ENCODE results near the gene SCNN1B.
A peak's percentile ranks its signal among the peaks of the same experiment; 100 is the strongest.
"Not testable (repeated sequence)": the region's sequence is repeated elsewhere in the genome, so short reads cannot be mapped to it uniquely, and the experiment has no call there.

The SCNN1B gene

DNA sequence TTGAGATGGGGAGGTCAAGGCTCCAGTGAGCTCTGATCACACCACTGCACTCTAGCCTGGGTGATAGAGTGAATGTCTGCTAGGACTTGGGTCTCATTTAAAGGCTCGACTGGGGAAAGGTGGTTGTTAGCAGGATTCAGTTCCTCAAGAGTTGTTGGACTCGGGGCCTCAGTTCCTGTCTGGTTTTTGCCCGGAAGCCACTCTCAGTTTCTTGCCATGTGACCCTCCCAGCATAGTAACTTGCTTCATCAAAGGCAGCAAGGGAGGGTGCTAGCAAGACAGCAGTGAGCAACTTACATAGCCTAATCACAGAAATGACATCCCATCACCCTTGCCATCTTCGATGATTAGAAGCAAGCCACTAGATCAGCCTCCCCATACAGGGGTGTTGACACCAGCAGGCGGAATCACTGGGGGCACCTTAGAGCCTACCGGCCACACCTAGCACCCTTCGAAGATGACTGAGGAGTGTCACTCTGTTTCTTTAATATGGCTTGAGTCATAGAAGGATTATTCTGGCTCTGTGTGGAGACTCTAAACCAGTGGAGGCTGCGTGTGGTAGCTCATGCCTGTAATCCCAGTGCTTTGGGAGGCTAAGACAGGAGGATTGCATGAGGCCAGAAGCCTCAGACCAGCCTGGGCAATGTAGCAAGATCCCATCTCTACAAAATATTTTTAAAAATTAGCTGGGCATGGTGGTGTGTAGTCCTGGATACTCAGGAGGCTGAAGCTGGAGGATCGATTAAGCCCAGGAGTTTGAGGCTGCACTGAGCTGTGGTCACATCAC, 13.2 kb upstream of the SCNN1B start:
- no peak for DNase-seq

DNA sequence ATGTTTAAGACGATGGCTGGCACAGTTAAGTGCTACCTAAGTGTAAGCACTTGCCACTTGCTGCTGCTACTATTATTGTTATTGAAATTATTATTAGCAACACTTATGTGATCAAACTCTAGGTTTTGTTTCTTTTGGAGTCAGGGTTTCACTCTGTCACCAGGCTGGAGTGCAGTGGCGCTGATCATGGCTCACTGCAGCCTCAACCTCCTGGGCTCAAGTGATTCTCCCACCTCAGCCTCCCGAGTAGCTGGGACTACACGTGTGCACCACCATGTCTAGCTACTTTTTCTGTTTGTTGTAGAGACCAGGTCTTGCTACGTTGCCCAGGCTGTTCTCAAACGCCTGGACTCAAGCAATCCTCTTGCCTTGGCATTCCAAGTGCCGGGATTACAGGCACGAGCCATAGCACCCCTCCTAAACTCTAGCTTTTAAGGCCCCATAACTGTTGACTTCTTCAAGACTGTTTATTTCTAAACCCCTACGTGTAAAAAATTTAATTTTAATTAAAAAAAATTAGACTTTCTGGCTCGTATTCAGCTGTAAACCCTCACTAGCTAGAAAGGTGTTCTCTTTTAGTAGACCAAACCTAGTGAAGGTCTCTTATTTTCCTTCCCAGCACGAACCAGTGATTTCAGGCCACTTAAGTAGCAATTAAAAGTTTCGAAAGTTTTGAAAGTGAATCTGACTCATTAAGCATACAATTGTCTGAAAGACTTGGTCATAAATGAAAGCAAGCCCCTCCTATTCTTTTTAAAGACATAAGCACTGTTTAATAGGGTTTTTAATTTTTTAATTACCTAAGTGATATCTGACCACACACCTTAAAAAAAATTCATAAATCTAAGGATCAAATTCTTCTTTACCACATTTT, 11.7 kb upstream of the SCNN1B start:
- DNase-seq = no peak

DNA sequence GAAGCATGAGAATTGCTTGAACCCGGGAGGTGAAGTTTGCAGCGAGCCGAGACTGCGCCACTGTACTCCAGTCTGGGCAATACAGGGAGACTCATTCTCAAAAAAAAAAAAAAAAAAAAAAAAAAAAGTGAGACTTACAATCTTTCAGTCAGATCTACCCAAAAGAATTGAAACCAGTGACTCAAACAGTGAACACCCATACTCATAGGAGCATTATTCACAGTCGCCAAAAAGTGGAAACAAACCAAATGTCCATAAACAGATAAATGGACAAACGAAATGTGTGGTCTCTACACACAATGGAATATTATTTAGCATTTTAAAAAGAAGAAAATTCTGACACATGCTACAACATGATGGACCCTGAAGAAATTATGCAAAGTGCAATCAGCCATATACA, 9.1 kb upstream of the SCNN1B start:
- no peak for DNase-seq

DNA sequence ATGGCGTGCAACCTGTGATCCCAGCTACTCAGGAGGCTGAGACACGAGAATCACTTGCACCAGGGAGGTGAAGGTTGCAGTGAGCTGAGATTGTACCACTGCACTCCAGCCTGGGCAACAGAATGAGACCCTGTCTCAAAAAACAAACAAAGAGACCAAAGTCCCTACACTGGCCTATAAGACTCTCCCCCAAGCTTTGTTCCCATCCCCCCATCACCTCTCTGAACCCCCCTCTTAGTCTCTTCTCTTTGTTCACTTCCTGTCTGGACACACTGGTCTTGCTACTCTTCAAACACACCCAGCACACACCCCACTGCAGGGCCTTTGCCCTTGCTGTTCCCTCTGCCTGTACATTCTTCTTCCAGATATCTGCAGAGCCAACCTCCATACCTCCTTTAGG, 7.8 kb upstream of the SCNN1B start:
- no peak for DNase-seq

DNA sequence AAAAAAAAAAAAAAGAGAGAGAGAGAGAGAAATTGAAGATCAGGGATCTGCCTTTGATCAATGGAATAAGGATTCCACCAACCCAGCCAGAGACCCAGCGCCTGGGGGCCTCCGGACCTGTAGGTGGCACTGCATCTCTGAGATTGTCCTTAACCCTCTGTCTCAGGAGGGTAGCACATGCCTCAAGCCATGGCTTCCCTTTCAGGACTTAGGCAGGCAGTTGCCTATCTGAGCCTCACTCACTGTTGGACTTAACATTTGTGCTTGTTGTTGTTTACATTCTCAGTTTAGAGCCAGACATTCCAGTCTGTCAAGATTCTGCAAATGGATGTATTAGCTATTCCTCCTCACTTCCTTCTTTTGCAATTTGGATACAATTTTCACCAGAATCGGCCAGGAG, 5.1 kb upstream of the SCNN1B start:
- DNase-seq = no peak

DNA sequence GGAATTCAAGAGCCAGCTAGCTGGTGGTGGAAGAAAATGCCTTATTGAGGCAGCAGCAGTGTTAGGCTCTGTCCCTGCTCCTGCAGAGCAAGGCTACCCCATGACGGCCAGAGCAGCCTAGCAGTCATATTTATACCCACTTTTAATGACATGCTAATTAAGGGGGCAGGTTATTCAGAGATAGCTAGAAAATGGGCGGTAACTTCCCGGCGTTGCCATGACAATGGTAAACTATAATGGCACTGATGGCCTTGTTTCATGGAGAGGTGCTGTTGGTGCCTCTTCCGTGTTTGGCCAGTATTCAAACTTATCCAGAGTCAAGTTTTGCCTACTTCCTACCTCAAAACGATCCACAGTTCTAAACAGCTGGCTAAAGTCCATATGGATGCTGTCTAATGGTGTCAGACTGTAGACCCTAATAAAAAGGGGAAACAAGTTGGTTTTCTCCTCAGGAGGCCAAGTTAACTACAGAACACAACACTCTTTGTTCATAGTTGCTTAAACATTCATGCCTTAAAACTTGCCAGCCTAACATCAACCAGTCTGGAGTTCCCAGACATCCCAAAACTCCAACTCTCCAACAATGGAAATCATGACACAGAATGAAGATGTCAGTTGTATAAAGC, 3.7 kb upstream of the SCNN1B start:
- no peak for DNase-seq

DNA sequence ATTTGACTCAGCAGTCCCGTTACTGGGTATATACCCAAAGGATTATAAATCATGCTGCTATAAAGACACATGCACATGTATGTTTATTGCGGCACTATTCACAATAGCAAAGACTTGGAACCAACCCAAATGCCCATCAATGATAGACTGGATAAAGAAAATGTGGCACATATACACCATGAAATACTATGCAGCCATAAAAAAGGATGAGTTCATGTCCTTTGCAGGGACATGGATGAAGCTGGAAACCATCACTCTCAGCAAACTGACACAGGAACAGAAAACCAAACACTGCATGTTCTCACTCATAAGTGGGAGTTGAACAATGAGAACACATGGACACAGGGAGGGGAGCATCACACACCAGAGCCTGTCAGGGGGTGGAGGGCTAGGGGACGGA, 2.3 kb upstream of the SCNN1B start:
- DNase-seq = not testable (repeated sequence)

DNA sequence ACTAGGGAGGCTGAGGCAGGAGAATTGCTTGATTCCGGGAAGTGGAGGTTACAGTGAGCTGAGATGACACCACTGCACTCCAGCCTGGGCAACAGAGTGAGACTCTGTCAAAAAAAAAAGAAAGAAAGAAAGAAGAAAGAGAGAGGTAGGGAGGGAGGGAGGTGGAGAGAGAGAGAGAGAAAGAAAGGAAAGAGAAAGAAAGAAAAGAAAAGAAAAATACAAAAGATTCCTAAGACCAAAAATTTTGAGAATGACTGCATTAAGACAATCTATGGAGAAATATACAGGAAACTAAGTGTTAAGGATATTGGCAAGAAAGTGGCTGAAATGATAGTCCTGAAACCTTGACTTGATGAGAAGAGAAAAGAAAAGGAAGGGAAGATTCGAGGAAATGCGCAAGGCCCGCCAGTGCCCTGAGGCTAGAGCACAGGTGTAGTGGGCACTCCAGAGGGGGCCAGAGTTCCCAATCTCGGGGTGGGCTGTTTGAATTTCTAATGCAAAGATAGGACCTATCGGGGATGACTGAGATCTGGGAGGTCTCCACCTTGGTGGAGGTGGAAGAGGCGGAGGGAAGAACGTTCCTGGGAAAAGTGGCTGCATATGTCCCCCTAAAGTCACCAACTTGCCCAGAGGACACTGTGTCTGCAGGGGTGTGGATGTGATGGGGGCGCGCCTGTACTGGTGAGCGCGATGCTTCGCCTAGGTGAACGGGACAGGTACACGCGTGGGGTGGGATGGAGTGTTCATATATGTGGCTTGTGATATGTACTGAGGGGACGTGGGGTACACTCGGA, 654 bp upstream of the SCNN1B start:
- no peak for DNase-seq

DNA sequence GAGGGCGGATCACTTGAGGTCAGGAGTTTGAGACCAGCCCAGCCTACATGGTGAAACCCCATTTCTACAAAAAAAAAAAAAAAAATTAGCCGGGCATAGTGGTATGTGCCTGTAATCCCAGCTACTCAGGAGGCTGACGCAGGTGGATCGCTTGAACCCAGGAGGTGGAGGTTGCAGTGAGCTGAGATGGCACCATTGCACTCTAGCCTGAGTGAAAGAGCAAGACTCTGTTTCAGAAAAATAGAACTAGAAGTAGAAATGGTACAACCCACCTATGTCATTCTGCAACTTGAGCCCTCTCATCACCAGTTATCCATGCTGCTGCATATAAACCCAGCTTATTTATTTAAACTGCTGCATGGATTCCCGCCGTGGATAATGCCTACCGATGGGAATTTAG, 1.6 kb downstream of the SCNN1B start:
- no peak for DNase-seq

DNA sequence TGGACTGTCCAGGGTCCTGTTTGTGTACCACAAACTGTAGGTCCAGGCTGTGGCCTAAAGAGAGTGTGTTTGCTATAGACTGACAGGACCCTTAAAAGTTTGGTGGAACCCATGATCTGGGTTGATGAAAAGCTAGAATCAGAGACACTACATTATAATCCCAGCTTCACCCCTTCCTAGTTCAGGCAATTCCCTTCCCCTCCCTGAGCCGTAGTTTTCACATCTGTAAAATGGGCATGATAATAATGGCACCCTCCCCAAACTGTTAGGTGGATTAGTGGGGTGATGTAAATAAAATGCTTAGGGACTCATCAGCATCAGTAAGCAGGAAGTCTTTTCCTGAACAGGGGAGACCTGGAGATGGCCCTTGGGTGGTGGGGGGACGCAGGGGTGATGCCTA, 2.5 kb downstream of the SCNN1B start:
- DNase-seq = no peak

DNA sequence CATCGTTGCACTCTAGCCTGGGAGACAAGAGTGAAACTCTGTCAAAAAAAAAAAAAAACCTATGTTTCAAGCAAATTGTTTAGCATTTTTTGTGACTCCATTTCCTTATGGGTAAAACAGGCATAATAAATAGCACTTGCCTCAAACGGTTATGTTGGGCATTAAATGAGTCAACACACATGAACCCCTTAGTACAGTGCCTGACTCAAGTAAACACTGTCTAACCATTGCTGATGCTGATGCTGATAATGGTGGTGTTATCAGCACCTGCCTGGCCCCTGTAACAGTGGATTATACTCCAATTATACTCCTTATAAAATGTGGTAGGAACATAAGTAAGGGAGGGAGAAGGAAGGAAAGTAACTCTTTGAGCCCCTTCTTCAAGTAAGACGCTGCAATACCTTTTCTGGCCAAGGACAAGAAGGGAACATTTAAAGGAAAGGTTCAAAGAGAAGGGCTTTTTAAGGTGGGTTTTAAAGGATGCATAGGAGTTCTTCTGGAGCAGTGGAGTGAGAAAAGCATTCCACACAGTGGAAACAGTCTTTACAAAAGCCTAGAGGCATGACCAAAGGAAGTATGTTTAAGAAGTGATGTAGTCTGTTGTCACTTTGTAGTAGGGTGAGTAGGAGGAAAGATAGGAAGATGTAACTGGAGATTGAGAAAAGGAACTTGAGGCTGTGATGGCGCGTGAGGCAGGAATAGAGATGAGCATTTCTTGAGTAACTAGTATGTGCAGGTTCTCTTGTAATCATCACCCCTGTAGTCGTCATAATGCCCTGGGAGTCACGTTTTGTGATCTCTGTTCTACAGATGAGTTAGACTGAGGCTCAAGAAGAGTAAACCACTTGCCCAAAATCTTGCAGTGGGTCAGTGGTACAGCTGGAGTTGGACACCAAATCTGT, 4.3 kb downstream of the SCNN1B start:
- no peak for DNase-seq

DNA sequence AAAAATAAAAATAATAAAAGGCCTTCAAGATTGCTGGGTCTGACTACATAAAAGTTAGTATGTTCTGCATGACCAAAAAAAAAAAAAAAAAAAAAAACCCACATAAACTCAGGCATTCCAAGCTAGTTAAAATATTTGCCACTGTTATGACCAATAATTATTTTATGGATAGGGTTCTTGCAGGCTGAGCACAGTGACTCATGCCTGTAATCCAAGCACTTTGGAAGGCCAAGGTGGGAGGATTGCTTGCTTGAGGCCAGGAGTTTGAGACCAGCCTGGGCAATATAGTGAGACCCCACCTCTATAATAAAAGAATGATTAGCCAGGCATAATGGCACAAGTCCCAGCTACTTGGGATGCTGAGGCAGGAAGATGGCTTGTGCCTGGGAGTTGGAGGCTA, 8.1 kb downstream of the SCNN1B start:
- no peak for DNase-seq

DNA sequence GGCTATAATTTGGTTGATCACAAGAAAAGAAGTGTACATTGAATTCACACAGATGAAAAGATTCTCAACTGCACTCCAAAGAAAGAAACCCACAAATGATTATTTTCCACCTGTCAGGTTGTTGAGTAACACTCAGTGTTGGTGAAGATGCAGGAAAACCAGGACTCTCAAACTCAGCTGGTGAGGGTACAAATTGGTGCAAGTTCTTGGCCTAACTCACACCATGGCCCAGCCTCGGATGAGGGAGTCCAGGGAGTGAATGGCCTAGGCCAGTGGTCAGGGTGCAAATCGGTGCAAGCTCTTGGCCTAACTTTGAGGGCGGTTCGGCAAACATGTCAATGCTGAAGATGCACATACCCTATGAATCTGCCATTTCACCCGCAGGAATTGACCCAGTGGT, 8.6 kb downstream of the SCNN1B start:
- no peak for DNase-seq

DNA sequence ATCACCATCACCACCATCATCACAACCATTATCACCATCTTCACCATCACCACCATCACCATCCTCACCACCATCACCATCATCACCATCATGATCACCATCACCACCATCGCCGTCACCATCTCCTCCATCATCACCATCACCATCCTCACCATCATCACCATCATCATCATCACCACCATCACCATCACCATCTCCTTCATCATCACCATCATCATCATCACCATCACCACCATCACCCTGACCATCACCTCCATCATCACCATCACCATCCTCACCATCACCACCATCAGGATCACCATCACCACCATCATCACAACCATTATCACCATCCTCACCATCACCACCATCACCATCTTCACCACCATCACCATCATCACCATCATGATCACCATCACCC, 14.1 kb downstream of the SCNN1B start:
- DNase-seq = no peak

DNA sequence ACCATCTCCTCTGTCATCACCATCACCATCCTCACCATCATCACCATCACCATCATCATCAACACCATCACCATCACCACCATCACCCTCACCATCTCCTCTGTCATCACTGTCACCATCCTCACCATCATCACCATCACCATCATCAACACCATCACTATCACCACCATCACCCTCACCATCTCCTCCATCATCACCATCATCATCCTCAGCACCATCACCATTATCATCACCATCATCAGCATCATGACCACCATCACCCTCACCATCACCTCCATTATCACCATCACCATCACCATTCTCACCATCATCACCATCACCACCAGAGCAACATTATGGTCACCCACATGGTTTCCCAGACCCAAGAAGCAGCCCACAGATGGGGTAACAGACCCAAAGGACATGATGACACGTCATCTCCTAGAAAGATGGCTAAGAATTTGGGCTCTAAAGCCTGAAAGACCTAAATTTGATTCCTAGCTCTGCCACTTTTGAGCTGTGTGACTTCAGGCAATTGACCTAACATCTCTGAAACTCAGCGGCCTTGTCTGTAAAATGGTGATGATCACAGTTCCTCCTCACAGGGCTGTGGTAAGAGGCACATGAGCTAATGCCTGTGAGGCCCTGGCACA, 14.6 kb downstream of the SCNN1B start:
- DNase-seq = no peak

DNA sequence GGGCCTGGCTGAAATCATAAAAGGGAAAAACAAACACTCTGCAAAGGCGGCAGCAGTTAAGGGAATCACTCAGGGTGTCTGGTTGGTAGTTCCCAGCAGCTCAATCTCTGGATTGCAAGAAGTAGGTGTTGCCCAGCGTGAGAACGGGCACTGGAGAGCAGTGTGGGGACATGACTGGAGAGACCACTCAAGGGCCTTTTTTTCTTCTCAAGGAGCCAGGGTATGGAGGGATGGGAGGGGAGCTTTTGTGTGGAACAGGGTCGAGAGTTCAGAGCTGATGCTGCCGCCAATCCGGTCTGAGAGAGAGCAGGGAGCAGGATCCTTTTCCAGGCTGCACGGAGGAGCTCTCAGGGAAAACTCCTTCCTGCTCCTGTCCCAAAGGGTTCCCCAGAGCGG, 15.2 kb downstream of the SCNN1B start:
- peak; percentile 65 for DNase-seq

DNA sequence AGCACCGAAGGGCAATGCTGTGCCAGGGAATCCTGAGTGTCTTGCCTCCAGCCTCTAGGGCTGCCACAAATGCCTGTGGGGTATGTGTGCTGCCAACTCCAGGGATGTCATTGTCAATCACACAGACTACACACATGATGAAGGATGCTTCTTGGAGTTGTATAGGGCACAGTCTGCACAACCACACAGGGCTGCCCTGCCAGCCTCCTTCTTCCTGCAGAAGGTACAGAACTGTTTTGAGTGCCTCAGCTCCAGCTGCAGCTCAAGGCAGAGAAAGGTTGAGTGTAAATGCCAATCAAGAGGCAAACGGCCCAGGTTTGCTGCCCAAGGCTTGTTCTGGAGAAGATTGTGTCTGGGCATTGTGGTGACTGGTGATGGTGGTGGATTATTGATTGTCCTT, 15.6 kb downstream of the SCNN1B start:
- no peak for DNase-seq

DNA sequence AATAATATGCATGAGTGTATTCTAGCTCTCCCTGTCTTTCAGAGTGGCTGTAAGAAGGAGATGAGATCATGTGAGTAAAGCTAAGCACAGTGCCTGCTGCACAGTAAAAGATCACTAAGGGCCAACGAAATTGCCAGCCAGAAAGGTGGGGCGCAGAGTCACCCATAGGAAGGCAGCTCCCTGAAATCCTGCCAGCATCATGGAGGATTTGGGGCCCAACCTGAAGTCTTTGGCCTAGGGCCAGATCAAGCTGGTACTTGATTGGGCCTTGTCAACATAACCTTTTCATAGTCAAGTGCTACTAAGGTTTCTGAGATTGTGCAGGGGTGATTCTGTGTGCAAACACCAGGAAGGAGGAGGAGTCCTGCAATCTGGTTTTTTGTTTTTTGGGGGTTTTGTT, 16.5 kb downstream of the SCNN1B start:
- DNase-seq = peak; percentile 7

DNA sequence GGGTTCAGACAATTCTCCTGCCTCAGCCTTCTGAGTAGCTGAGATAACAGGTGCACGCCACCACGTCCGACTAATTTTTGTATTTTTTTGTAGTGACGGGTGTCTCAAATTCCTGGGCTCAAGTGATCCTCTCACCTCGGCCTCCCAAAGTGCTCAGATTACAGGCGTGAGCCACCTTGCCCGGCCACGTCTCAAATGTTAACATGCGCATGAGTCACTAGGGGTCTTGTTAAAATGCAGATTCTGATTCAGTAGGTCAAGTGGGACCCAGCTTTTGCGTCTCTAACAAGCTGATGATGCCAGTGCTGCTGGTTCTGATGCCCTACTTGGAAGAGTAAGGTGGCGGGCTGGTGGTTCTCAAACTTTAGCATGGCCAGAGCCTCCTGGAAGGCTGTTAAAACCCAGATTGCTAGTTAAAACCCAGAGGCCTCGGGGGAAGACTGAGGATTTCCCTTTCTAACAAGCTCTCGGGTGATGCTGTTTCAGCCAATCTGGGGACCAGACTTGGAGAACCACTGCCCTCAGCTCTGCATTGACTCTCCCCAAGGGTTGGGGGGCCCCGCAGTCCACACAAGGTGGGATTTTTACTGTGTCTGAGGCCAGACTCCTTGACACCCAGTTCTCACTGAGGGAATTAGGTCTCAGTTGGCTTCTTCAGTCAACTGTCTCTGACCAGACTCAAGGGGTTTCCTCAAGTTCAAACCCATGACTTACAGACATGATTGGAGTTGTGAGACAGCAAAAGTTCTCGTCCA, 17.9 kb downstream of the SCNN1B start:
- no peak for DNase-seq

DNA sequence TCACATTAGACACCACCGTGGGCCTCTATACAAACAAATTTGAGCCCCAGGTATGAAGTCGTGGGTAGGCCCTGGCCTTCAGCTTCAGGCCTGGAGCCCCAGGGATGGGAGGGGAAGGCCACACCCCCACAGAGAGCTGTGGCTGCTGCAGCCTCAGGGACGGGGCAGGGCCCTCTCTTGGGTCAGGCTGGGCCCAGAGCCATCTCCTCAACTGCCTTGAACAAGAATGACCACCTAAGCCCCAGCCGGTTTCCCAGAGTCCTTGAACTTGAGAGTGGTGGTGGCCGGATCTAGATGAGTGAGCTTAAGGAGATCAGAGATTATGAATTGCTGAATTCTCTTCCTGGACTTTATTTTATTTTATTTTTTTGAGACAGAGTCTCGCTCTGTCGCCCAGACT, 18.6 kb downstream of the SCNN1B start:
- DNase-seq = no peak
